AG08395 (cell line): ENCODE data around the gene SEMA3F.

Source experiments
- DNase-seq: peaks from one replicate; pipeline ENCODE4 v3.0.0; 2012; ENCODE audit warnings: mixed read lengths, low spot score

SEMA3F gene

DNA sequence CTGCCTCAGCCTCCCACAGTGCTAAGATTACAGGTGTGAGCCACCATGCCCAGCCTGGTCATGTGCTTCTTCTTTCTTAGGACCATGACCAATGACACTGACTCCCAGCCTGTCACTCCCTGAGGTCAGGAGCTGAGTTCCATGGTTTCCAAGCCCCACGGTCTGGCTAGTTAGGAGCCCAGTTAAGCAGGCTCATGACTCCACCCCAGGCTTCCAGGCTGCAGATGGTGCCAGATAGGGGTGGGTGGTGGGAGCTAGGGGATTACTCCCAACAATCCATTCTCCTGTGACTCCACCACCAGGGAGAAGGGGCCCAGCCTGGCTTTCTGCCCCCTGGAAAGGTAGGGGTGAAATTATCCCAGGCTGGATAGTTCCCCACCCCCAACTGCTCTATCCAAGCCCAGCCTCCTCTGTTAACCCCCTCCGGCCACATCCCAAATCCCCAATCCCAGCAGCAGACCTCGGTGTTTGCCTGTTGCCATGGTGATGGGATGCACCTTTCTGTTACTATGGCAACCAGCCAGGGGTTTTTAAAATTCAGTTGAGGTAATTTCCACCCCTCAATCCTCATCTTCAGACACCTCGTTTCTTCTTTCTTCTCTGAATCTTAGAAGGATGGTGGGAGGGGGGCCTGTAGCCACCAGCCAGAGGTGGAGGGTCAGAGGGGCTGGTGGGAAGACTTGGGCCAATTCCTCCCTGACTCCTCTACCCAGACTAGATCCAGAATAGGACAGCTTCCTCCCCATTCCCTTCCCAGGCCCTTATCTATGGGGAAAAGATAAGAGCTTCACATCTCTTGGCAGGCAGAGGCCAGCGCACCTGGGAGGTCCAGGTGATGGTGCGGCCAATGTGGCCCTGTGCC lies 22.5 kb upstream of the SEMA3F start:
- no peak for DNase-seq

DNA sequence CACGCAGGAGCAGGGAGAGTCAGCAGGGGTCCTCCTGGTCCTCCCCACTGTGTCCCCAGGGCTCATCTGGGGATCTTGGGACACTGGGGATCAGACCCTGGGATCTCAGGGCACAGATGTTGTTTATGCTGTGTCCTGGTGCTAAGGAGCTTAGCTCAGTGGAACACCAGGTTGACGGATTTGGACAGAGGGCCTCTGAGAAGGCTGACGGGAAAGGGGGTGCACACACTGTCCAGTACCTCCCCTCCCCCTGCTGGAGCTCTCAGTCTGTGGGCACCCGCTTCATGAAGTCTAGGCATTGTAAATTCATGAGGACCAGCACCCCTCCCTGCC lies 21.9 kb upstream of the SEMA3F start:
- DNase-seq = no peak

DNA sequence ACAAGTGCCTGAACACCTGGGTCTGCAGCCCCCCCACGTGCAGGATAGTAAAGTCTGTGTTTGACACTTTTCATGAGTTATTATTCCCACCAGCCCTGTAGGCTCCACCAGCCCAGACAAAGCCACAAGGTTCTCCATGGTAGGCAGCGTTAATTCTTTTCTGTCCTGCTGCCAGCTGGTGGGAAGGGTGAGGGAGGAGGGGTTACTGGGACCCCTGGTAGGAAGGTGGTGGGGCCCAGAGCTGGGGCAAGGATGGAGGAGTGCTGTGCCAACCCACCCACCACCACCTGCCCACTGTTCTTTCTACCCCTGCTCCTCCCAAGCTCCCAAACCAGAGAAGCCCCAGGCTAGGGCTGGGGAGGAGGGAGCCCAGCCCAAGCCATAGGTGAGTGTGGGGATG lies 20.8 kb upstream of the SEMA3F start:
- no peak for DNase-seq

DNA sequence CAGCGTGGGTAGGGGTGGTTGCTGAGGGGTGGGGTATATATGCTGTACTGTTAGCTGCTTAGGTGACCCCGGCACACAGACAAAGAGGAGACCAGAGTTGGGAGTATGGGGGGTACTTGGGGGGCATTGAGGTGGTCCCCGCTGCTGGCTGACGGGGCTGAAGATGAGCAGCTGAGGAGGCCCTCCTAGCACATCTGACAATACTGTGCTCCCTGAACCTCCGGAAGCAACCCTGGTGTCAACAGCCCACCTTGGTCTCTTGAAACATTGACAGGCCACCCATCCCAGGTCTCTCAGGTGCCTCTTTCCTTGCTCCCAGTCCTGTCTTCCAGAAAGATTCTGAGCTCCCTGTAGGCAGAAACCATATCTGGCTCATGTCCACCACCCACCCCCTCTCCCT lies 19.2 kb upstream of the SEMA3F start:
- DNase-seq = no peak

DNA sequence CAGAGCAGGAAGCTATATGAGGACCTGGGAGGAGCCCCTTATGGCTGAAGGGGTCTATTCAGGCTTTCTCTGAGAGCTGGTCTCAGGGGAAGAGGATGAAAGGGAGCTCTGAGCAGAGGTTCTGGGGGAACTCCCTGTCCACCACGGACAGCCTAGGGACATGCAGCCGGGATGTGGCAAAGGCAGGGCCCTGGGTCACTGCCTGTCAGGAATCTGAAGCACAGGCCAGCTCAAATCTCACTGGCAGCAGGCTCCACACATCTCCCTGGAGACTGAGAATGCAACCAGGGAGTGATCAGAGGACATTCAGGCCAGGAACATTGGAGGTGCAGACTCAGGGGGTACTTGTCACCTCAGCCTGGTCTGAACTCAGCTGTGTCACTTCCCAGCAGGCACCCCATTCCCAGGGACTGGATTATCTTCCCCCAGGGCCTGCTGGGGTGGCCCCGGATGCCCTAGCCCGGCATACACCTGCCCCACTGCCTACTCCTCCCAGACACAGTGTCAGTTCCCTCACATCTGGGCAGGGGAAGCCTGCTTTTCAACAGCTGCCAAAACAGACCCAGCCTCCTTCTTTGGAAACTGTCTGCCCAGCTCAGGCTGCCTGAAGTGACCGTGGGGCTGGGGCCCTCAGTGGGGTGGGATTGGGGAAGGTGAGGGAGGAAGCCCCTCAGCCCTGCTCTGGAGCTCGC lies 18.3 kb upstream of the SEMA3F start:
- DNase-seq = no peak

DNA sequence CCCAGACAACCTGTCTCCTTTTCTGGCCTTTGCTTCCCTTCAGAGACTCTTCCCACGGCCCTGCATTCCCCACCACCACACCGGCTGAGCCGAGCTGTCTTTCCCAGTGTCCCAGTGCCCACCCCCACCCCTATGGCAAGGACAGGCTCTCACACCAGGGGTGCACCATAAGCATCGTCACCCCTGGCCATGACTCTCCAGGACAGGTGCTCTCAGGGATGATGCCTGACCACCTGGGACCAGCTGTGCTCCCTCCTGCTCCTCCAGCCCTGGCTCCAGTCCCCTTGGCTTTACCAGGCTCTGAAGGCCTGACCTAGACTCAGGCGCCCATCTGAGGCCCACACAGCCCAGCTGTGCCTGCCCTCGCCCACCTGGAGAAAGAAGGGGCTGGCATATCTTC lies 17.6 kb upstream of the SEMA3F start:
- no peak for DNase-seq

DNA sequence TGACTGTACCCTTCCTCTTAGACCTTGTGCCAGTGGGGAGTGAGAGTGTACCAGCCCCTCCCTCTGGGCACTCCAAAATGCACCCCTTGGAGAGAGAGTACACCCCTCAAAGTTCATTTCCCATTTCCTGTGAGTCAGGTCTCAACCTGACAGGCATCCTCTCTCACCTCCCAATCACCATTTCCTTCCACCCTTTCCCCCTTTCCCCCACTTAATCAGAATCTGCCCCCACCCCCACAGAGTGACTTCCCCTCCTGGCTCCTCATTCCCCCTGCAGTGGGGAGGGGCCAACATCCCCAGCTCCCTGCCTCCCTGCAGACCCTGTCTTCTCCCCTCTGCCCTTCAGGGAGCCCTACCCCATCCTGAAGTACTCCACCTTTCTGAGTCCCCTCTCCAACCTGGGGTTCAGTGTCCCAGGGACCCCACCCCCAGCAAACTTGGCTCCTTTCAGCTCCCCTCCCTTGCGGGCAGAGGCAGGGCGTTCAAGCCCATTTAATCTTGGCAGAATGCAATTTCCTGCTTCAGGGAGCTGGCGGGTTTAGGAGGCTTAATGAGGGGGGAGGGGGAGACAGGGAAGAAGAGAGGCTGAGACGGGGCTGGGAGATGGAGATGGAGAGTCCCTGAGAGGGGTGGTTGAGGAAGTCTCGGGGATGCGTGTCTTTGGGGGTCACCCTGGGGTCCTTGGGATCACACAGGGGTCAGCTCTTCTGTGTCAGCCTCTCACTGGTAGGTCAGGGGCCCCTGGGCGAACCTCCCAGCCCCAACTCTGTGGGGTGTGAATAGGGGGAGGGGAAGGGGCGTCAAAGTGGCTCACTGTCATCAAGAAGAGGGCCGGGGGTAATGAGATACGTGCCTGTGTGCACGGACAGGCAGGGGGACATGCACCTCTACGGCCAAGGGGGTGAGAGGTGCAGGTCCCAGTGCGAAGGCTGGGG lies 16.6 kb upstream of the SEMA3F start:
- no peak for DNase-seq

DNA sequence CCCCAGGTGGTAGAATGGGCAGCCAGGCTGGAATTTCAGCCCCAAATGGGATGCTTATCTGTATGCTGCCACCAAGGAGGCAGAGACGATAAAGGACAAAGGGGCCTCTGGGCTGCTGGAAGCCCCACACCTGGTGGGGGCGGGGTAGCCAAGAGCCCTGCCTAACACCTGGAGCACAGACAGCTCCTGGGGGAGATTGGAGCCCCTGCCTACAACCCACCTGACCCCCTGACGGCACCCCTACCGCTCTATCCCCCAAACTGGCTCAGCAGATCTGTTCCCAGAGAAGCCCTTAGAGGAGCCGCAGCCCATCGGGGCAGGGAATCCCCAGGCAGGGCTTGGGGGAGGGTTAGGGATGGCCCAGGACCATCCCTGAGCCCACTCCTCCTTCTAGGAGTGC lies 15.8 kb upstream of the SEMA3F start:
- DNase-seq = no peak

DNA sequence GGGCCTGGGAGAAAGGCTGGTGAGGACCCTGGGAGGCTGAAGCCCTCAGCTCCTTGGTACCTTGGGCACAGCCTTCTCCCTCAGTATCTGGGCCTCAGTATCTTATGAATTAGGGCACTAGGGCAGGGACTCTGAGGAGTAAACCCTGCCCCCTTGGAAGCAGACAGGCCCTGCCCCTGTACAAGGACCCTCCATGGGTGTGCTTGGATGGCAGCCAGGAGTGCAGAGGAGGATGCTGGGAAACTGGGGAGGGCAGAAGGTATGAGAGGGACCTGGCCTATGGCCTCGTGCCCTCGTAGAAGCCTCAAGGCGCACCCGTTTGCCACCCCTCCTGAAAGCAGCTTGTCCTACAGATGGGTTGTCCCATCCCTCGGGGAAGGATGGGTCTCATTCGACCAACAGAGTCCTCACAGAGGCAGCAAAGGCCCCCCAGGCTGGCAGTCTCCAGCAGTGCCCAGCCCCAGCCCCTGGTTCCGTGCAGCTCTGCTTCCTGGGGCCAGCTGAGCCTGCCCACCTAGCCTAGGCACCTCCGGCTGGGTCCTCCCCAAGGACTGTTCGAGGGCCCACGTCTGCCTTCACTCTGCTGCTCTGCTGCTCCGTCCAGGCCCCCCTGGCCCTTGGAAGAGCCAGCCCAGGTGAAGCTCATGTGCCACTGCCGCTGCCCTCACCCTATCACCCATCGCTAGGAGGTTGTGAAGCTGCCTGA lies 15.3 kb upstream of the SEMA3F start:
- no peak for DNase-seq

DNA sequence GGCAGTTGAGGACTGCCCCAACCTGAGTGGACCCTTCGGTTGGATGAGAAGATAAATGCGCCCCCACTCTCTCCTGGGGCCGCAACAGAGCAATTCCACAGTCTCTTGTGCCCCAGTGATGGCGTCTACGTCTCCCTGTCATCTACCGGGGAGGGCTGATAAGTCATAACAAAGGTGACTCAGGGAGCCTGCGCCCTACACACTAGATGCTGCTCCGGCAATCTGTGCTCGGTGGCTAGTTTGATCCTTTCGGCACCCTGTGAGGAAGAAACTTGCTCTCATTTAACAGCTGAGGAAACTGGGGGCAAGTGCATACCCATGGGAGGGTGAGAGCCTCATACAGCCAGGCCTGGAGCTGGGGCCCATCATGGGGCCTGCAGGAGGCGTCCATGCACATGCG lies 14.1 kb upstream of the SEMA3F start:
- DNase-seq = no peak

DNA sequence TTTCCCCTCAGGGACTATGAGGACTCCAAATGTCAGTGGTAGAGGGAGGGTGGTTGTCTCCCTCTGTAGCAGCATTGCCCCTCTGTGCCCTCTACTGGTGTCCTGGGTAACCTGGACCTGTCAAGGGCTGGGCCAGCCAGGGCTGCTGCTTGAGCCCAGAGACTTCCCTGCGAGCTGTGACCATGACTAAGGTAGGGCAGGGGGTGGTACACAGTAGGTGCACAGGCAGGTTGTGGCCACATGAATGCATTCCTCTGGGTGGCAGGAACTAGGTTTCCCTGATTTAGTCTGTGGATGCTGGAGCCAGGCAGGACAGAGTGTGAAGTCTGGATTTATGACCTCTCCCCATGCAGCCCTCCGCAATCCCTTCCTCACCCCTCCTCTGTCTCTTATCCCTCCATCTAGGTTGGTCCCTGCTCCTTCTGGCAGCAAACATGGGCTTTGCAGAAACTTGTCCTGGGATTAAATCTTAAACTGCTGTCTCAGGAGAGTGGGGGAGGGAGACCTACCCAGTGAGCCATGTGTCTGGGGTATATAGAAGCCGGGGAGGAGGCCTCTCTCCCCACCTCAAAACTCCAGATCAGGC lies 8.7 kb upstream of the SEMA3F start:
- no peak for DNase-seq

DNA sequence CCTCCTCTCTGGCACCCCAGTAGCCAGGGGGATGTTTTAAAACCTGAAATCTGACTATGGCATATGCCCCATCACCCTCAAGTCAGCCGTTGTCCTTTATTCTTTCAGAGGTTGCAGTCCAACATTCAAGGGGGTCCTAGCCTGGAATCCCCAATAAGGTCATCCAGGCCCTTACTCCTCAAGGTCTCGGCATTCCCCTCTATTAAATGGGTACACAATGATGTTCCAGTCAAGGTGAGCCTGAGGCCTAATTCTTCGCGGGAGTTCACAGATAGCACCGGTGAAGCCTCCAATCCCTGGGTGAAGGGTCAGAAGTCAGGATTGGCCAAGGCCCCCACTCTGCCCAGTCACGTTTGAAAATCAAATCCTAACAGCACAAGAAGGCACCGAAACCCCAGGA lies 8.1 kb upstream of the SEMA3F start:
- no peak for DNase-seq

DNA sequence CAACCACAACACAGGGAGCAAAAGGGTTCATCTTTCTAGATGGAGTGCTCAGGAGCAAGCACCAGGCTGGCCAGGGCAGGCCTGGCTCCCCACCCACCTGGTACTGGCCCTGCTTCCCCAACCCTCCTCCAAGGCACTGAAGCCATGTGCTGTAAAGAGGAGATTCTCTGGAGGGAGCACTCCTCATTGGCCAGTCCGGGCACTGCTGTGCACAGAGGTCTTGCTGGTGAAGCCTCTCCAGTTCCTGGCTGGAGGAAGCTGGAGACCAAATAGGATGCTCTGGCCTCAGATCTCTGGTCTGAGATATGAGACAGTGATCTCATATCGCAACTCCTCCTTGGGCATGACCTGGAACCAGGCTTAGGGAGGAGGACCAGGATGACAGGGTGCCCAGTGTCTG lies 7.7 kb upstream of the SEMA3F start:
- DNase-seq = peak; percentile 46

DNA sequence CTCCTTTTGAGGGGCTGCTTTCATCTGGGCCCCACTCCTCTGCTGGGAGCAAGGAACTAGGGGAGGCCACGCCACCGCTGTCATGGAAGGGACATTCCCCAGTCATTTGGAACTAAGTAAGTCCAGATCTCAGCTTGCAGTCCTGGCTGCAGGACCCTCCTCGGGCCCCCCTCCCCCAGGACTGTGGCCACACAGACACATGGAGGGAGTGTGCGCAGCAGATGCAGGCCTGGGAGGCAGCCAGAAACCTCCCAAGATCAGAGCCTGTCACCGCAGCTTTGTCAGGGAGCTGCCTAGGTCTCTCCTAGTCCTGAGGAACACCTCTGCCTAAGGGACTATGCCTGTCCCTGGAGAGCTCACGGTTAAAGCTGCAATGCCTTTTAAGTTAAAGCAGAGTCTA lies 7.3 kb upstream of the SEMA3F start:
- DNase-seq = peak; percentile 58

DNA sequence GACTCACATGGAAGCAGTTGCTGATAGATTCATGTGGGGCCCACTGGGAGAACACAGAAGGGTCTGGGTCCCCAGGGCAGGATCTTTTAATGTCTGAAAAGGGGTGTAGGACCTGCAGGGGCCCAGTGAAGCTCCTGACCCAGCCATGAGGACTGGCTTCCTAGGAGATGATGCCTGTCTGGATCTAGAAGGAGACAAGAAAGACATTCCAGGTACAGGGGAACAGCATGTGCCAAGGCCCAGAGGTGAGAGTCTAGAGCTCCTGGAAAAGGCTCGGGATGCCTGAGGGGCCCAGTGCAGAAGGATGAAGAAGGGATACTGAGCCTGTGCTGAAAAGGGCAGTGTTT lies 4.7 kb upstream of the SEMA3F start:
- DNase-seq = no peak

DNA sequence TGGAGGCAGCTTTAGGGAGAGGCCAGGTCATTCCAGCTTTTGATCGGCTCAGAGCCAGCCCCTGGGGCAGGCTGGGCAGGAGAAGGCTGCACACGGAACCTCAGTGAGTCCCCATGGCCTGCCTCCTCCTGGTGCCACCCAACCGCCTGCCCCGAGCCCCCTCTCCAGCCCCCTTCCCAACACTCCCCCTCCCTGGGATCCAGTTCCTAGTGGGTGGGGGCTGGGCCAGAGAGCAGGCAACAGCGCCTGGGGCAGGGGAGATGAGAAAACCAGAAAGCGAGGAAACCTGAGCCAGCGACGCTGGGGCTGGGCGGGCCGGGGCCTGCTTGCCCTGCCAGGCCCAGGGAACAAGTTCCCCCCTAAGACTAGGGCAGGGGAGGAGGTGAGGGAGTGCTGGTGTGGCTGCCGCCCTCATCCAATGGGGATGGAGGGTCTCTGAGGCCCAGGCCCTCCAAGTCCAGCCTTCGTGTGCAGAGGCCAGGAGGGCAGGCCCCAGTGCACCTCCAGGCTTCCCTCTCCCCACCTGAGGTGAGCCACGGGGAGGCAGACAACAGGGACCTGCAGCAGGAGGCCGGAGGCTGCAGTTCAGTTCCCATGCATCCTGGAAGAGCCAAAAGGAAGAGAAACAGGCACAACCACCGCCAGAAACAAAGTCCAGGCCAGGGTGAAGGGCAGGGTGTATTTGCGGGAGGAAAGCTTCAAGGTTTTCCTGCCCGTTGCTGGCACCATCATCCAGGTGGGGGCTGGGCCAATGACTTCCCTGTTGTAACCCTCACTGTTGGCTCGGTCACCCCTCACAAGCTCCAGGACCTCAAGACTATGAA lies 4.0 kb upstream of the SEMA3F start:
- DNase-seq = no peak

DNA sequence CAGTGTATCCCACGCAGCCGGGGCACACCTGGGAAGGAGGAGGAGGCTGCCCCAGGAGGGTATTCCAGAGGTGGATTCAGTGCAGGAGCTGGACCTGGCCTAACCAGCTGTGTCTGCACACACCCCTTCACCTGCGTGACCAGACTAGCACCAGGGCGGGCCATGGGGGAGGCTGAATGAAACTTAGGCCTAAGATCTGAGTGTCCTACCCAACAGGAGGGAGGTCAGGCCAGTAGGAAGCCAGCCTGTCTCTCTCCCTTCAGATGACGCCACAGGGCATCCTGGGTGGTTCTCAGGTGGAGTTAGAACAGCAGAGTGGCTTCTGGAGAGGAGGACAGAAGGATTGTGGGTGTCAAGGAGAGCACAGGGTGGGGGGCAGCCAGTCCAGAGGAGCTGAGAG lies 3.4 kb upstream of the SEMA3F start:
- DNase-seq = no peak

DNA sequence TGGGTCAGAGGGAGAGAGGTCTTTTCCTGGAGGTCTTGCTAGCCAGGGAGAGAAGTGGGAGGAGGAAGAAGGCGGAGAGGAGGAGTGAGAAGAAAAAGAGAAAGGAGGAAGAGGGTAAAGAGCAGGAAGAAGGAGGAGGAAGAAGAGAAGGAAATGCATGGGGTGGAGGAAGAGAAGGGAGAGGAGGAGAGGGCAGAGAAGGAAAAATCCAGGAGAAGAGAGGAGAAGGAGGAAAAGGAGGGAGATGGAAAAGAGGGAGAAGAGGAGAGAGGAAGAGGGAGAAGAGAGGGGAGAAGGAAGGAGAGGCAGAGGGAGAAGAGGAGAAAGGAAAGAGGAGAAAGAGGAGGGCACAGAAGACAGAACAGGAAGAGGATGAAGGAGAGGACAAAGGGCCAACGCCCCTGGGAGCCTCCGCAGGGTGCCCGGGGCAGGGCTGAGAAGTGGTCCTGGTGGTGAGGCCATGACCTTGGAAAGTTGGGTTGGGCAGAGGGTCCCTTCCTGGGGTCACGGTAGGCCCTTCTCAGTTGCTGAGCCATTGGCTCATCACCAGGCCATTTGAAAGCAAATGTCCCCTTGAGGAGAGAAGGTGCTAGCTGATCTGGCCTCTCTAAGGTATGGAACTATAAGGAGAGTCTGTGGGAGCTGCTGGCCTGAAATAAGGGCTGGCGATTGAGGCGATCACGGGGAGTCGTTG lies 1.2 kb upstream of the SEMA3F start:
- no peak for DNase-seq

DNA sequence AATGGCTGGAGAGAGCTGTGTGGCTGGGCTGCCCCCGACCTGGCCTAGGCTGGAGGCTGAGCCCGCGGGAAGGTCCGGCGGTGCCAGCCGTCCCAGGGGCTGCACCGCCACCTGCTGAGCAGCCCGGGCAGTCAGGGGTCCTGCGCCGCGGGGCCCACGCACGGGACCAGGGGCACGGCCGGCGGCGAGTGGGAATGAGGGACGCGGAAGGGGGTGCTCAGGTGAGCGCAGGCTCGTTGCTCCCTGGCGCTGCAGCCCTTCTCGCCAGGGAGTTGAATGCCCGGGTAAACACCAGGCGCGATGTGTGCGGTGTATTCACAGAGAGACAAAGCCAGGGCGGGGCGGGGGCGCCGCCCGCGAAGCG lies 666 bp upstream of the SEMA3F start:
- DNase-seq = no peak

DNA sequence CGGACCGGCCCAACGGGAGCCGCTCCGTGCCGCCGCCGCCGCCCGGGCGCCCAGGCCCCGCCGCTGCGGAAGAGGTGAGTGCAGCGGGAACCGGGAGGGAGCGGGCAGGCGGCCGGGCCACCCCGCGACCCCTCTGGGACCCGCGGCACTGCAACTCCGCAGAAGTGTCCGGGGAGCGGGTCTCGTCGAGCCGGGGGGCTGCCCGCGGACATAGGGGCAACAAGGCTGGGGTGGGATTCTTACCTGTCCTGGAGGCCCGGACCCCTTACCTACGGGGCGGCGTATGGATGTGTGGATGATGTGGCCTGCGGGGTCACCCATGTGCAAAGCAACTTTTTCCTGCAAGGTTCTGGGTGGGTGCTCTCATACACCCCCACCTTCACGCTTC lies 361 bp downstream of the SEMA3F start:
- DNase-seq = no peak
